ENCODE results near the gene EFNB2. TPM values are rescaled to one million over a fixed set of nuclear protein-coding genes. Genes with fewer than 3 reads are reported as not detected.

EFNB2 gene
- total and polyA plus RNA-seq, 2 of the 8 experiments (the other 6 are each of a cell fraction or from before 2014, with no cell fraction given): 8.2 to 12.0 TPM

DNA sequence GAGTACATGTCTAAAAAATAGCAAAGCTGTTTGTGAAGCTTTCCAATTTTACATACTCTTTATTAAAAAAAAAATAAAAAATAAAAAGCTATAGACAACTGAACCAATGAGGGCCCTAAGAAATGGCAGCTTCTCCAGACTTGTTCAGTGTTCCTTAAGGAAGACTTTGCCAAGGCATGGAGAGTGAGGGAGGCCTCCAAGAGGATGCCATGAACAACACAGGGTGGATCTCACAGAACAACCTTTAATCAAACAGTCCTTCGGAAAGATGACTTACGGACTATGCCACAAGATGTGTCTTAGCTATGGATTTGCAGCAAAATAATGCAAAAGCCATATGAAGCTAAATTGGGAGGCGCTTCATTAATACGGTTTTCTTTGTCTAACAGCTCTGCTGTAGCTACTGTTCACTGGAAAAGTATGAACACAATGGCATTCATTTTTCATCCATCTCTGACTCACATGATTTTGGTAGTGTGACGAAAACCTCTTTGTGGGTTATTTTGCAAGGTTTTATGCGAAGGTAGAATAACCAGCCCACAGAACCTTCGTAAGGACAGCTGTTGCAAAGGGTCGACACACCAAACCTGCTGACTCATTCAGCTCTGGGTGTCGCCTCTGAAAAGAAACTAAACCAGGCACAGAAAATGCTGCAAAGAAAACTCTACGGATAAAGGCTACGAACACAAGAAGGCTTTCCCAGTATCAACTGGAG is 27.7 kb downstream of the EFNB2 start:
- 86% methylated on average over 11 of the region's 11 CpGs; no CpG with 5 or more reads in 1 of the 2 experiments for WGBS, 2 experiments (ENCODE audit: extremely low coverage in 1 of 2, insufficient coverage in 1 of 2, insufficient read length in 1 of 2, insufficient replicate concordance in 2 of 2, low coverage in 1 of 2, low lambda C conversion rate in 2 of 2, missing lambda C conversion rate in 1 of 2)
- no peak overlapping the region for H3K23ac ChIP-seq (ENCODE audit: insufficient read length)
- H2BK12ac ChIP-seq (ENCODE audit: low read depth, low read length): peak overlapping the region; percentile 55
- H2BK15ac ChIP-seq (ENCODE audit: low read length): 0 out of 2 replicates have a peak overlapping the region, but pooled peaks have one; percentile 54
- no peaks in the 10 kb centered on the region; a peak in 2 of 8 replicates for H3K36me3 ChIP-seq (ENCODE audit: control insufficient read depth in 2 of 4, insufficient read depth in 4 of 4, low read length in 3 of 4)
- H3K79me2 ChIP-seq (ENCODE audit: control insufficient read depth in 1 of 2, insufficient read depth in 2 of 2, low read length in 2 of 2): peaks cover 3 to 8% of the 10 kb centered on the region in 2 experiments; a peak in 3 of 4 replicates
- no peak overlapping the region for H3K4me3 ChIP-seq (ENCODE audit: extremely low read depth in 1 of 4, insufficient read depth in 2 of 4, low read depth in 3 of 4, low read length in 4 of 4)
- peak overlapping the region; percentile 67; the same call in 1 of the 2 replicates for H2BK5ac ChIP-seq (ENCODE audit: low read depth, low read length)
- no peak for DNase-seq (ENCODE audit: low read depth in 1 of 2, low spot score in 2 of 2)
- TF ChIP-seq MAFK (IDR thresholded peaks at IDR 0.05; ENCODE audit: low read depth, low read length) (peak; percentile 76), TAF1 (IDR thresholded peaks at IDR 0.05; ENCODE audit: low read depth, low read length) (0 out of 2 replicates have a peak, but pooled peaks have one; percentile 33), BACH1 (IDR thresholded peaks at IDR 0.05; ENCODE audit: low read length) (peak; percentile 70; the same call in 1 of the 2 replicates), TEAD4 (IDR thresholded peaks at IDR 0.05; ENCODE audit: low read depth, low read length) (no peak), NANOG (IDR thresholded peaks at IDR 0.05; ENCODE audit: insufficient read depth, low read depth, low read length, poor library complexity, severe bottlenecking) (no peak)
- H3K18ac ChIP-seq (ENCODE audit: extremely low read depth, low read length): 0 out of 2 replicates have a peak overlapping the region, but pooled peaks have one; percentile 33
- H4K8ac ChIP-seq (ENCODE audit: extremely low read depth, insufficient read depth, low read length): no peak overlapping the region
- H3K14ac ChIP-seq (ENCODE audit: insufficient read length): no peak overlapping the region
- H3K9ac ChIP-seq (replicated peaks in 1 of 4; ENCODE audit: extremely low read depth in 1 of 4, low read depth in 3 of 4, low read length in 3 of 4): 0 out of 7 replicates have a peak overlapping the region, but pooled peaks of 1 of the 4 experiments have one; percentile 3
- H3K4me2 ChIP-seq (ENCODE audit: insufficient read depth in 1 of 2, low read depth in 2 of 2, low read length in 2 of 2): no peak overlapping the region
- ChIA-PET POLR2A (ENCODE audit: partially characterized antibody) (interaction anchor here (0.8 to 2.1 kb wide), 2 partner anchors 23 to 27 kb away, joined by 3 to 4 read pairs; partner anchors contain the start of gene EFNB2), CTCF (ENCODE audit: partially characterized antibody) (interaction anchor here (0.6 to 0.8 kb wide), 4 partner anchors 26 to 1734 kb away, joined by 3 to 4 read pairs (median 3); no protein-coding TSS in a partner anchor)
- H4K5ac ChIP-seq (ENCODE audit: insufficient read length, low read depth, low read length): no peak overlapping the region
- no peak overlapping the region for H3K27ac ChIP-seq (ENCODE audit: low read depth, low read length)
- no peak overlapping the region for H2AK5ac ChIP-seq (ENCODE audit: low read depth, low read length)
- H3K56ac ChIP-seq (replicated peaks; ENCODE audit: insufficient read length, low read depth, low read length): no peak overlapping the region
- H3K23me2 ChIP-seq (ENCODE audit: low read depth, low read length): no peaks in the 10 kb centered on the region
- no peak overlapping the region for H3K4ac ChIP-seq (replicated peaks; ENCODE audit: insufficient read length, low read depth, low read length)
- peak overlapping the region; percentile 11 for H2BK120ac ChIP-seq (replicated peaks; ENCODE audit: low read depth, low read length)
- H2AFZ ChIP-seq (ENCODE audit: low read length): no peak overlapping the region
- H4K20me1 ChIP-seq (replicated peaks in 1 of 2; ENCODE audit: control insufficient read depth in 1 of 2, insufficient read depth in 2 of 2, low read length in 2 of 2): no peaks in the 10 kb centered on the region
- H3K27me3 ChIP-seq (replicated peaks in 1 of 4; ENCODE audit: control insufficient read depth in 3 of 4, extremely low read depth in 1 of 4, insufficient read depth in 3 of 4, low read length in 3 of 4): no peaks in the 10 kb centered on the region
- peak overlapping the region; percentile 87; the same call in 1 of the 2 replicates for H2BK20ac ChIP-seq (ENCODE audit: low read length)
- FAIRE-seq: peak; percentile 7
- H3K9me3 ChIP-seq (ENCODE audit: insufficient read depth in 2 of 2, low read depth in 1 of 2, low read length in 1 of 2): no peaks in the 10 kb centered on the region
- no peaks in the 10 kb centered on the region; the same call in 1 of the 2 replicates for H3K79me1 ChIP-seq (ENCODE audit: low read depth, low read length)
- no peak overlapping the region for H4K91ac ChIP-seq (replicated peaks; ENCODE audit: insufficient read length, low read length)
- peaks cover 0 to 3% (median 1%) of the 10 kb centered on the region in 4 experiments; a peak in 4 of 7 replicates for H3K4me1 ChIP-seq (replicated peaks in 1 of 4; ENCODE audit: control insufficient read depth in 3 of 4, insufficient read depth in 4 of 4, low read length in 3 of 4)

All from H1 (cell line).